CD8-positive, alpha-beta memory T cell (primary cell): ENCODE measurements around the gene PILRA. TPM values are rescaled to one million over a fixed set of nuclear protein-coding genes. Genes with fewer than 3 reads are reported as not detected.

Experiments
- CTCF ChIA-PET: fragments of 350-600 bp; sonication (Branson Sonifier 250); formaldehyde crosslinking; loops from one replicate; lab custom pipeline; 2021; ENCODE audit warnings: antibody characterized with exemption; lab: Charles Lee
- POLR2A ChIA-PET: fragments of 350-600 bp; sonication (Branson Sonifier 250); formaldehyde crosslinking; loops from one replicate; lab custom pipeline; 2021; ENCODE audit warnings: antibody characterized with exemption; lab: Charles Lee
- DNase-seq, 5 donors: peaks; one replicate each; pipeline versions ENCODE4 v3.0.0 to v3.0.0-alpha.2; 2020 to 2022; ENCODE audit warnings: mixed read lengths in 1 of 5
- H3K27ac ChIP-seq: one replicate; pipeline ENCODE4 v1.7.0; 2013; ENCODE audit warnings: low read depth, mild to moderate bottlenecking, low read length, moderate library complexity
- H3K27me3 ChIP-seq: 2 replicates; pipeline ENCODE4 v1.7.0; 2013; ENCODE audit warnings: low read length, mild to moderate bottlenecking; ENCODE audit not compliant: insufficient read depth, poor library complexity, severe bottlenecking
- H3K36me3 ChIP-seq: 2 replicates; pipeline ENCODE4 v1.7.0; 2013; ENCODE audit warnings: mild to moderate bottlenecking, low read length, moderate library complexity; ENCODE audit not compliant: insufficient read depth
- H3K4me1 ChIP-seq: 2 replicates; pipeline ENCODE4 v1.7.0; 2013; ENCODE audit warnings: mild to moderate bottlenecking, low read length, moderate library complexity; ENCODE audit not compliant: insufficient read depth
- H3K4me3 ChIP-seq: 2 replicates; pipeline ENCODE4 v1.7.0; 2013; ENCODE audit warnings: mild to moderate bottlenecking, low read length
- H3K9me3 ChIP-seq: 2 replicates; pipeline ENCODE4 v1.7.0; 2013; ENCODE audit warnings: mild to moderate bottlenecking, low read length
- H3K27ac Mint-ChIP-seq, 8 donors: one replicate each; pipeline ENCODE4 v1.8.0; 2020 to 2021; ENCODE audit warnings: mixed read lengths in 8 of 8, mild to moderate bottlenecking in 6 of 8, inconsistent platforms in 3 of 8, moderate library complexity in 3 of 8
- H3K27me3 Mint-ChIP-seq, 2 donors: one replicate each; pipeline ENCODE4 v1.8.0; 2020 to 2021; ENCODE audit warnings: mixed read lengths in 2 of 2, mild to moderate bottlenecking in 1 of 2, moderate library complexity in 1 of 2
- H3K36me3 Mint-ChIP-seq, 3 donors: one replicate each; pipeline ENCODE4 v1.8.0; 2020 to 2021; ENCODE audit warnings: mixed read lengths in 3 of 3, inconsistent platforms in 1 of 3, mild to moderate bottlenecking in 1 of 3
- H3K4me1 Mint-ChIP-seq, 3 donors: one replicate each; pipeline ENCODE4 v1.8.0; 2020 to 2021; ENCODE audit warnings: mixed read lengths in 3 of 3, inconsistent platforms in 1 of 3, mild to moderate bottlenecking in 1 of 3
- H3K4me3 Mint-ChIP-seq, 7 donors: one replicate each; pipeline ENCODE4 v1.8.0; 2020 to 2021; ENCODE audit warnings: mixed read lengths in 7 of 7, mild to moderate bottlenecking in 6 of 7, moderate library complexity in 4 of 7, inconsistent platforms in 2 of 7
- H3K9me3 Mint-ChIP-seq, 5 donors: one replicate each; pipeline ENCODE4 v1.8.0; 2020 to 2022; ENCODE audit warnings: mixed read lengths in 5 of 5, mild to moderate bottlenecking in 3 of 5, moderate library complexity in 2 of 5, inconsistent platforms in 1 of 5
- polyA plus RNA-seq: library from polyadenylated mRNA; unstranded; fragments of 300-500 nt; fragmentation: Illumina TruSeq; gene quantifications from one replicate; pipeline ENCODE4 v1.2.3, GENCODE V29; 2021
- total RNA-seq, 2 experiments: library from RNA; stranded (reverse); gene quantifications; one replicate each; pipeline ENCODE4 v1.2.3, GENCODE V29; 2021

The PILRA gene
- total and polyA plus RNA-seq, 3 experiments from 2014 or later: 0.37 to 1.9 (median 0.84) TPM

DNA sequence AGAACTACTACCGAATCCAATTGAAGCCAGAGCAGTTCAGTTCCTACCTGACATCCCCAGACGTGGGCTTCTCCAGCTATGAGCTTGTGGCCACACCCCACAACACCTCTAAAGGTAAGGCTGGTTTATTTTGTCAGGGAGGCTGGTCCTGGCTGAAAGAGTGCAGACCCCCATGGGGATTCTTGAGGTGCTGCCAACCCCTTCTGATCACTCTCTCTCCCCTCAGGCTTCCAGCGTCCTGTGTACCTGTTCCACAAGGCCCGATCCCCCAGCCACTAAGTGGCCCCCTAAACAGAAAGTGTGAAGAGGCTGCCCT is 59.9 kb downstream of the PILRA start:
- Histone ChIP-seq H3K36me3 (peaks cover 15% of the 10 kb centered on the region), H3K4me3 (no peak overlapping the region), H3K9me3 (no peaks in the 10 kb centered on the region), H3K27ac (no peak overlapping the region), H3K27me3 (no peaks in the 10 kb centered on the region), H3K4me1 (peaks cover 41% of the 10 kb centered on the region)
- CTCF ChIA-PET: no interaction called here
- Mint-ChIP-seq H3K4me1 (peaks cover 46 to 70% (median 49%) of the 10 kb centered on the region in 3 donors), H3K36me3 (peaks cover 0 to 67% (median 9%) of the 10 kb centered on the region in 3 donors), H3K27ac (peak overlapping the region in 5 of 8 donors; percentile 61 to 94 (median 92)), H3K9me3 (peaks cover 0 to 9% (median 5%) of the 10 kb centered on the region in 5 donors), H3K4me3 (peak overlapping the region in 5 of 7 donors; percentile 31 to 97 (median 55)), H3K27me3 (peaks cover 0 to 13% of the 10 kb centered on the region in 2 donors)
- DNase-seq: no peak
- POLR2A ChIA-PET: no interaction called here

DNA sequence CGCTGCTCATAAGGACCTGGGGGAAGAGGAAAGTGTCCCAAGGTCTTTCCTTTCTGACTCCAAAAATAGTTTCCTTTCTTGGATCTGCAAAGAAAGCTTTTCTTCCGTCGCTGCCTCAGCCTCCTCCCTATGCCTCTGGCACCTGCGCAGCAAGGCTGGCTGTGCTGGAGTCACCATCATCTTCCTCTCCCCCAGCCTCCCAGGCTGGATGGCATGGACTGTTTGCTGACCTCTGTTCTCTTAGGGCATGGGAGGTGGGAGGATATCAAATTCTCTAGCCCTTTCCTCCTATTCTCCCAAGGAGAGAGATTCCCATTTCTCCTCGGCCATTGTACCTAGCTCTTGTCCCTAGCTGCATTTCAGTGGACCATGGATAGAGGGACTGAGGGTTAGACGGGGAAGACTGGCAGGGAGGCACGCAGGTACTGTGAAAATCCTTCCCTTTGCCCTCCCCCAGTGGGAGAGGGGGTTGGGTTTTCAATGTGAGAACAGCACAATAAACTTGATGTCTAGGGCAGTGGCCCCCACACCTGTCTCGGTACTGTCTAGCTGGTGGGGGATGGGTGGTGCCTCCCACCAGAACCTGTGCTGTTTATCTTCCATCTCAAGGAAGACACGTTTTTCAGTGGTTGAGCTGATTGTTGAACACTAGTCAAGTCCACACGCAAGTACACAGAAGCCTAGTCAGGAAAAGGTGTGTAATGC is 60.5 kb downstream of the PILRA start:
- H3K4me1 Mint-ChIP-seq: peaks cover 45 to 65% (median 49%) of the 10 kb centered on the region in 3 donors

DNA sequence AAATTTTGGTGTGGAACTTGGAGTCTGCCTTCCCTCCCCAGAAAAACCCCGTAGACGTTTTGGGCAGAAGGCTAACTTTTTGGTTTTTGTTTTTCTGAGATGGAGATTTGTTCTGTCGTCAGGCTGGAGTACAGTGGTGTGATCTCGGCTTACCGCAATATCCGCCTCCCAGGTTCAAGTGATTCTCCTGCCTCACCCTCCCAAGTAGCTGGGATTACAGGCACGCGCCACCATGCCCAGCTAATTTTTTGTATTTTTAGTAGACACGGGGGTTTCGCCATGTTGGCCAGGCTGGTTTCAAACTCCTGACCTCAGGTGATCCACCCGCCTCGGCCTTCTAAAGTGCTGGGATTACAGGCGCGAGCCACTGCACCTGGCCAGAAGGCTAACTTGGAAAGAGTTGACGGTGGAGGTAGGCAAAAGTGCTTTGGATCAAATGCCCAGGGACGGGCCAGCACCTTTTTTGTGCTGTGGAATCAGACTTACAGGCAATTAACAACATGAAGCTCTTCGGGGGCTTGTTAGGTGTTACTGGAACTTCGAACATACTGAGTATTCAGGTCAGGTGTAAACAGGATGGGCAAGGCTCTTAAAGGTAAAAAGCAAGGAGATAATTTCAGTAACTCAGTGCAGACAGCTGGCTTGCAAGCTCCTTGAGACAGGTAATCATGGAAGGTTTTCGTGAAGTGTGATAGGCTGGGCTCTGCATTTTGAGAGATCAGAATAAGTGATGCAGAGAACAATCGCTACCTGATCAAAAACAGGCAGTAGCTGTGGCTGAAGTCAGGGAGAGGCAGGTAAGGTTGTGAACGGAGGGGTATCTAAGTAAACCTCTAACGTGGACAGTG is 61.2 kb downstream of the PILRA start:
- CTCF ChIA-PET: interaction anchor here (1.0 to 1.3 kb wide), 3 partner anchors 16 to 153 kb away, joined by 3 read pairs; no protein-coding TSS in a partner anchor
- peak overlapping the region; percentile 65 for H3K4me3 ChIP-seq
- H3K4me1 ChIP-seq: peaks cover 41% of the 10 kb centered on the region
- POLR2A ChIA-PET: interaction anchor here (0.5 to 1.1 kb wide), 6 partner anchors 151 to 855 kb away, joined by 3 to 10 read pairs (median 4); partner anchors contain the start of genes FBXO24 and LRCH4
- H3K4me3 Mint-ChIP-seq: peak overlapping the region; percentile 84 to 97 (median 89)
- peaks cover 0 to 4% (median 1%) of the 10 kb centered on the region in 5 donors for H3K9me3 Mint-ChIP-seq
- H3K27ac ChIP-seq: peak overlapping the region; percentile 89
- H3K9me3 ChIP-seq: no peaks in the 10 kb centered on the region
- no peaks in the 10 kb centered on the region for H3K27me3 ChIP-seq
- H3K27ac Mint-ChIP-seq: peak overlapping the region; percentile 83 to 98 (median 92)
- H3K27me3 Mint-ChIP-seq: peaks cover 0 to 4% of the 10 kb centered on the region in 2 donors
- H3K4me1 Mint-ChIP-seq: peaks cover 42 to 61% (median 44%) of the 10 kb centered on the region in 3 donors
- H3K36me3 ChIP-seq: peaks cover 15% of the 10 kb centered on the region
- peaks cover 0 to 54% (median 9%) of the 10 kb centered on the region in 3 donors for H3K36me3 Mint-ChIP-seq
- DNase-seq: no peak

More for the DNA sequence above, 60.5 kb downstream of the PILRA start:
- Mint-ChIP-seq H3K36me3 (peaks cover 0 to 62% (median 9%) of the 10 kb centered on the region in 3 donors), H3K27ac (peak overlapping the region; percentile 63 to 98 (median 92)), H3K9me3 (peaks cover 0 to 9% (median 5%) of the 10 kb centered on the region in 5 donors), H3K4me3 (peak overlapping the region; percentile 52 to 97 (median 89)), H3K27me3 (peaks cover 0 to 11% of the 10 kb centered on the region in 2 donors)
- POLR2A ChIA-PET: interaction anchor here (1.0 kb wide), 1 partner anchor 178 kb away, joined by 10 read pairs; no protein-coding TSS in a partner anchor
- CTCF ChIA-PET: no interaction called here
- DNase-seq: no peak
- Histone ChIP-seq H3K27ac (no peak overlapping the region), H3K36me3 (peaks cover 15% of the 10 kb centered on the region), H3K9me3 (no peaks in the 10 kb centered on the region), H3K4me3 (no peak overlapping the region), H3K4me1 (peaks cover 41% of the 10 kb centered on the region), H3K27me3 (no peaks in the 10 kb centered on the region)

DNA sequence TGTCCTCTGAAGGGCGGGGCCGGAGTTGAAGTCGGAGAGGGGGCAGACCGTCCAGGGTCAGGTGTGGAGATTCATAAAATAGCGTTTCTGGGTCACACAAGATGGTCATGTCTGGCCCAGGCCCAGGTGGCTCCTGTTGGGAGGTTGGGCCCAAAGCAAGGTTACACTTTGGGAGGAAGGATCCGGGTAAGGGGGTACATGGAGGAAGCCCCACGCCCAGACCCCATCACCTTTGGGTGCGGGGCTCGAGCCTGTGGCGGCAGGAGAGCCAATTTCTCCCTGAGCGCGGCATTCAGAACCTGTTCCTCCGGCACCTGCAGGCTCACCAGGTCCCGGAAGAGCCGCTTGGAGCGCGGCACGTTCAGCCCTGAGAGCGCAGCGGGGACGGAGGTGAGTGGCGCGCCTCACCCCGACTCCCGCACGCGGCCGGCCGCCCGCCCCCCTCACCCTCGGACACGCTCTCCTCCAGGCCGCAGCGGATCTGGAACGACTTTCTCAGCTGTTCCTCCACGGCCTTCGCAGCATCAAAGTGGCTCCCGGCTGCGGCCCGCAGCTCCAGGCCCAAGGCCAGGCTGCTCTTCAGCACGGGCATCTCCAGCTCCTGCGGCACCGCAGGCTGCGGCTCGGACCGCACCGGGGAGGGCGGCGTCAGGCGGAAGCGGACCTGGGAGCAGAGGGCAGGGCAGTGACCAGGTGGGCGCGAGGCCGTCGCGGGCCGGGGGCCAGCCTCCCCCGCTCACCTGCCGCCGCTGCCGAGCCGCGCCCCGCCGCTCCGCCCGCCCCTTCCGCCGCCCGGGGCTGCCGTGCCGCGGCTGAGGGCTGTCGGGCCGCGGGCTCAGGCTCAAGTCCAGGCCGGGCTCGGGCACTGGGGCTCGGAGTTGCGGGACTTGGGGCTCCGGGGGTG is 62.4 kb downstream of the PILRA start:
- peak overlapping the region; percentile 85 to 98 (median 96) for H3K27ac Mint-ChIP-seq
- Histone ChIP-seq H3K27me3 (no peaks in the 10 kb centered on the region), H3K36me3 (peaks cover 15% of the 10 kb centered on the region), H3K9me3 (no peaks in the 10 kb centered on the region), H3K4me1 (peaks cover 37% of the 10 kb centered on the region), H3K27ac (peak overlapping the region; percentile 89), H3K4me3 (peak overlapping the region; percentile 65)
- peaks cover 0 to 49% (median 9%) of the 10 kb centered on the region in 3 donors for H3K36me3 Mint-ChIP-seq
- H3K4me1 Mint-ChIP-seq: peaks cover 36 to 54% (median 38%) of the 10 kb centered on the region in 3 donors
- POLR2A ChIA-PET: interaction anchor here (0.5 to 1.8 kb wide), 10 partner anchors 7 to 416 kb away, joined by 3 to 14 read pairs (median 4); partner anchors contain the start of genes AP4M1, FBXO24, LRCH4 and MCM7
- peak; percentile 33 to 68 (median 46) for DNase-seq
- CTCF ChIA-PET: interaction anchor here (1.0 to 2.8 kb wide), 4 partner anchors 15 to 152 kb away, joined by 3 to 13 read pairs (median 3); no protein-coding TSS in a partner anchor
- no peaks in the 10 kb centered on the region for H3K27me3 Mint-ChIP-seq
- peaks cover 0 to 3% (median 0%) of the 10 kb centered on the region in 5 donors for H3K9me3 Mint-ChIP-seq
- peak overlapping the region; percentile 89 to 99 (median 95) for H3K4me3 Mint-ChIP-seq

DNA sequence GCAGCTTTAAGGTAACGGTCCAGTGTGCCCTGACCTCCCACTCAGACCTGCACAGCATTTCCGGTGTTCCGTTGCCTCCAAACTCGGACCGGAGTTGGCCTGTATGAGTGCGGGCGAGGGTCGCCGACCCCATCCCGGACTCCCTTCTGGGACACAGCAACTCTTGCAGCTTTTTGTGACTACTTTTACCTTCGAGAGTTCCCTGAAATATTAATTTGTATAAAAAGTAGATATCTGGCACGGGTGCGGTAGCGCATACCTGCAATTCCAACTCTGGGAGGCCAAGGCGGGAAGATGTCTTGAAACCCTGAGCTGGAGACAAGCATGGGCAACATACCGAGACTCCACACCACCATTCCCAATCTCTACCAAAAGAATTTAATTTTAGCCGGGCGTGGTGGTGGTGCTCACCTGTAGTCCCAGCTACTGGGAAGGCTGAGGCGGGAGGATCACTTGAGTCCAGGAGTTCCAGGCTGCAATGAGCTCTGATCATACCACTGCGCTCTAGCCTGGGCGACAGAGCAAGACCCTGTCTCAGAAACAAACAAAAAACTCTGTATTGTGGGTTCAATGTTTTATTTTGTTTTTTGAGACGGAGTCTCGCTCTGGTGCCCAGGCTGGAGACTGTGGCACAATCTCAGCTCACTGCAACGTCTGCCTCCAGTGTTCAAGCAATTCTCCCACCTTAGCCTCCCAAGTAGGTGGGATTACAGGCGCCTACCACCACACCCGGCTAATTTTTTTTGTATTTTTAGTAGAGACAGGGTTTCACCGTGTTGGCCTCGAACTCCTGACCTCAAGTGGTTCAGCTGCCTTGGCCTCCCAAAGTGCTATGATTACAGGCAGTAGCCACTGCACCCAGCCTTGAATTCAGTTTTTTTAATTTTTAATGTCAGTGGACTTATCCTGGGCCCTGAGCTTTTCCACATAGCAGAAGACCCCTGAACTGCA is 64.1 kb downstream of the PILRA start:
- Mint-ChIP-seq H3K4me1 (peaks cover 23 to 36% (median 26%) of the 10 kb centered on the region in 3 donors), H3K4me3 (peak overlapping the region in 6 of 7 donors; percentile 20 to 99 (median 71)), H3K27me3 (no peaks in the 10 kb centered on the region), H3K27ac (peak overlapping the region in 4 of 8 donors; percentile 8 to 98 (median 56)), H3K36me3 (peaks cover 0 to 36% (median 7%) of the 10 kb centered on the region in 3 donors), H3K9me3 (peaks cover 0 to 3% (median 0%) of the 10 kb centered on the region in 5 donors)
- H3K27ac ChIP-seq: peak overlapping the region; percentile 89
- POLR2A ChIA-PET: interaction anchor here (0.5 to 1.8 kb wide), 8 partner anchors 7 to 1029 kb away, joined by 3 to 14 read pairs (median 4); partner anchors contain the start of genes AP4M1, BUD31, FBXO24 and LRCH4
- no peaks in the 10 kb centered on the region for H3K27me3 ChIP-seq
- peaks cover 21% of the 10 kb centered on the region for H3K4me1 ChIP-seq
- no peaks in the 10 kb centered on the region for H3K9me3 ChIP-seq
- H3K4me3 ChIP-seq: peak overlapping the region; percentile 65
- peaks cover 15% of the 10 kb centered on the region for H3K36me3 ChIP-seq
- DNase-seq: no peak
- CTCF ChIA-PET: interaction anchor here (1.1 to 2.8 kb wide), 4 partner anchors 13 to 122 kb away, joined by 3 to 13 read pairs (median 4); no protein-coding TSS in a partner anchor

DNA sequence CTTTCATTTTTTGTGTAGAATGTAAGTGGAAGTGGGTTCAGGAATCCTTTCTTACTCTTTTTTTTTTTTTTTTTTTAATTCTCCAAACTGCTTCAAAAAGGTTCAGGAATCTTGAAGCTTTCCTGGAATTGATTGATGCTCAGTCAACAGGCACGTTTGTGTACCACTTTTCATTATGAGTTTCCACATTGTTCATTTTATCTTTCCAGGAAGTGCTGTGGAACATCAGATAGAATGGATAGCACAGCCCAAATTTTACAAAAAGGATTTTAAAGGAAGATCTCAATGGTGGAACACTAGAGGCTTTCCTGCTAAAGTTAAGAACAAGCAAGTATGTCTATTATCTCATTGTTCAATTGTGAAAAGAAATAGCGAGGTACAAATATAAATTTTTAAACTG is 64.9 kb downstream of the PILRA start:
- Mint-ChIP-seq H3K4me1 (peaks cover 19 to 29% (median 23%) of the 10 kb centered on the region in 3 donors), H3K36me3 (peaks cover 0 to 29% (median 6%) of the 10 kb centered on the region in 3 donors), H3K27ac (peak overlapping the region in 5 of 8 donors; percentile 8 to 76 (median 60)), H3K9me3 (peaks cover 0 to 3% (median 0%) of the 10 kb centered on the region in 5 donors), H3K27me3 (no peaks in the 10 kb centered on the region), H3K4me3 (peak overlapping the region in 3 of 7 donors; percentile 24 to 58 (median 43))
- H3K27ac ChIP-seq: no peak overlapping the region
- H3K4me1 ChIP-seq: peaks cover 19% of the 10 kb centered on the region
- peaks cover 14% of the 10 kb centered on the region for H3K36me3 ChIP-seq
- no peaks in the 10 kb centered on the region for H3K9me3 ChIP-seq
- no peaks in the 10 kb centered on the region for H3K27me3 ChIP-seq
- DNase-seq: no peak
- POLR2A ChIA-PET: no interaction called here
- CTCF ChIA-PET: interaction anchor here (1.4 to 2.8 kb wide), 2 partner anchors 12 to 121 kb away, joined by 4 to 13 read pairs; no protein-coding TSS in a partner anchor
- no peak overlapping the region for H3K4me3 ChIP-seq
